Astrocyte (in vitro differentiated cells and primary cell): ENCODE measurements around the gene LIPG.

Experiments used
- EZH2 ChIP-seq: IDR thresholded peaks from 2 replicates; pipeline ENCODE4 v1.6.1; 2012; ENCODE audit warnings: mild to moderate bottlenecking, low read length, inconsistent platforms; ENCODE audit not compliant: insufficient read depth
- TF ChIP-seq, protein P1 (sequence below): IDR thresholded peaks from 2 replicates; pipeline ENCODE4 v1.5.1; 2011; ENCODE audit warnings: low read depth, mild to moderate bottlenecking, inconsistent platforms, low read length, moderate library complexity; ENCODE audit not compliant: insufficient read depth

DNA sequence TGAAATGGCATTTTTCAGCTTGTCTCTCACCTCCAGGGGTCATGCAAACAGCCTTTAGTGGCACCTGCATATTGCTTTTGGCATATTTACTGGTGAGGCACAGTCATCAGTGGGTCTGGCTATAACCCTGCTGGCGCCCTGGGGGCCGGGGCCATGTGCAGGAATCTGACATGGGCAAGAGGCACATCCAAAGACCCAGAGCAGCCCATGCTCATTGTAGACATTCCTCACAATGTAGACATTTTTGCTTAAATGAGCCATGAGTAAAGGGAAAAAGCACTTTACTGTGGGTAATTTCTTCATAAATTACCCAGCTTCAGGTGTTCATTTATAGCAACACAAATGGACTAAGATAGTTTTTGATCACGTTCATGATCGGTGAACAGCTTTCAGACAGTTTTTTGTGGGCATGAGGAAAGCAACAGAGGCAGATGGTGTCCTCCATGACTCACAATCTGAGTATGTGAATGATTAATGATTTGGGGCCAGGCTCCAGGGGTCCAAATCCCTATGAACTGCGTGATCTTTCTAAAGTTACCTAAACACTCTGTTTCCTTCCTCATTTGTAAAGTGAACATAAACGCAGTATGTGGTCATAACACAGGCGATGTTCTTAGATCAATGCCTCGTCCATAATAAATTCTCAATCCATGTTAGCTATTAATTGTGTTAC is 85.8 kb downstream of the LIPG start:
- TF ChIP-seq, protein P1, sequence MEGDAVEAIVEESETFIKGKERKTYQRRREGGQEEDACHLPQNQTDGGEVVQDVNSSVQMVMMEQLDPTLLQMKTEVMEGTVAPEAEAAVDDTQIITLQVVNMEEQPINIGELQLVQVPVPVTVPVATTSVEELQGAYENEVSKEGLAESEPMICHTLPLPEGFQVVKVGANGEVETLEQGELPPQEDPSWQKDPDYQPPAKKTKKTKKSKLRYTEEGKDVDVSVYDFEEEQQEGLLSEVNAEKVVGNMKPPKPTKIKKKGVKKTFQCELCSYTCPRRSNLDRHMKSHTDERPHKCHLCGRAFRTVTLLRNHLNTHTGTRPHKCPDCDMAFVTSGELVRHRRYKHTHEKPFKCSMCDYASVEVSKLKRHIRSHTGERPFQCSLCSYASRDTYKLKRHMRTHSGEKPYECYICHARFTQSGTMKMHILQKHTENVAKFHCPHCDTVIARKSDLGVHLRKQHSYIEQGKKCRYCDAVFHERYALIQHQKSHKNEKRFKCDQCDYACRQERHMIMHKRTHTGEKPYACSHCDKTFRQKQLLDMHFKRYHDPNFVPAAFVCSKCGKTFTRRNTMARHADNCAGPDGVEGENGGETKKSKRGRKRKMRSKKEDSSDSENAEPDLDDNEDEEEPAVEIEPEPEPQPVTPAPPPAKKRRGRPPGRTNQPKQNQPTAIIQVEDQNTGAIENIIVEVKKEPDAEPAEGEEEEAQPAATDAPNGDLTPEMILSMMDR: no peak
- no peak for TF ChIP-seq EZH2
